Measurements from ENCODE around the gene KLF6.

Gene KLF6

GRCh38 chr10:3787816-3788215 is 2.8 kb upstream of the KLF6 start:
- no peak for DNase-seq (ENCODE audit: low spot score)

DNA sequence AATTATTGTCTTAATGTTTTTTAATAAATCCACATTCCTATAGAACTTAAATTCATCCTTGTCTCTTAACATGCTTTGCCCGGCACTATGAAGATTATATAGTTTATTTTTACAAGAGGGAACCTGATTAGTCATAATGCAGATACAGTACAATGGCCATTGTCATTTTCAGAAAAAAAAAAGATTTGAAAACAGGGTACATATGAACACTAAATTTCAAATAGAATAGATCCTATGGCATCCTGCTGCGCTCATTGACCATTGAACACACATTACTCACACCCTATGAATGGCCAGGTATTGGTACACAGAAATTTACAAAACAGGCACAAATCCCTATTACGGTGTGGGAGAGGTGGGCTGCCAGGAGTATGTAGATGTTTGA is 2.0 kb upstream of the KLF6 start:
- DNase-seq (ENCODE audit: low spot score): no peak

- no peak for DNase-seq (ENCODE audit: low spot score)
Measured at GRCh38 chr10:3786295-3787015, 1.4 kb upstream of the KLF6 start.

DNA sequence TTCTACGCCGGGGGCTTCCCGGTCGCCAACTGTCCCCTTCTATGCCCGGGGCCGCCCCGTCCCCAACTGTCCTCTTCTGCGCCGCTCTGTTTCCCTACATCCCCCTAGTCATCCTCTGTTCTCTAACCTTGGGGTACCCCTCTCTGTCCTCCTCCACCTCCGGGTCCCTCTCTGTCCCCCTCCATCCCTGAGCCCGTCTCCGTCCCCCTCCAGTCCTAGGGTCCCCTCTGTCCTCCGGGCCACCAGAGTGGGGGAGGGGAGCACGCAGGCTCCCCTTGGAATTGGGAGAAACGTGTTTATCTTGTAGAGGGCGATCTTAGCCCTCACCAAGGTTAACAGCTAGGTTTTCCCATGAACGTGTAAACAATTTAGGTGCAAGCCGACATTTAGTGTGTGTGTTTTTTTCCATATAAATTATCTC is 852 bp upstream of the KLF6 start:
- no peak for DNase-seq (ENCODE audit: low spot score)

DNA sequence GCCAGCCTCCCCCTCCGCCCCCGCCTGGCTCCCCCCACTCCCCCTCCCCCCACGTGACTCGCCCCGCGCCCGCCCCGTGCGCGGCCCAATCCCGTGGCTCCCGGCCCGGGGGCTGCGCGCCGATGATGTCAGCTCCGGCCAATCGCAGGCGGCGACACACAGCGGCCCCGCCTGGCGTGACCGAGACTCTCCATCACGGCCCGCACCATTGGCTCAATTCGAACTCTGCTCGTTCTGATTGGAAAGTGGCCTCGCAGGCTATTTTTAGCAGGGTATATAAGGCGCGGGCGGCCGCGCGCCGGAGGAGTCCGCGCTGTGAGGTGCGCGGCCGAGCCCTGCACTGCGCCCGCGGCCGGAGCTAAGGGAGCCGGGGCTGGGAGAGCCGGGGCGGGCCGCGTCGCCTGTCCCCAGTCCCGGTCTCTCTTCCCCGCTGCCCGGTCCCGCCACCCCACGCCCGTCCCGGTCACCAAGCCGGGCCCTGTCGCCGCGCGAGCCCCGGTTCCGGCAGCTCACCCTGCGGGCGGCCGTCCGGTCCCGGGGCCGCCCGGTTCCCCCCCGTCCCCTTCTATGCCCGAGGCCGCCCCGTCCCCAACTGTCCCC is 342 bp upstream of the KLF6 start:
- DNase-seq (ENCODE audit: low spot score): peak; percentile 100

DNA sequence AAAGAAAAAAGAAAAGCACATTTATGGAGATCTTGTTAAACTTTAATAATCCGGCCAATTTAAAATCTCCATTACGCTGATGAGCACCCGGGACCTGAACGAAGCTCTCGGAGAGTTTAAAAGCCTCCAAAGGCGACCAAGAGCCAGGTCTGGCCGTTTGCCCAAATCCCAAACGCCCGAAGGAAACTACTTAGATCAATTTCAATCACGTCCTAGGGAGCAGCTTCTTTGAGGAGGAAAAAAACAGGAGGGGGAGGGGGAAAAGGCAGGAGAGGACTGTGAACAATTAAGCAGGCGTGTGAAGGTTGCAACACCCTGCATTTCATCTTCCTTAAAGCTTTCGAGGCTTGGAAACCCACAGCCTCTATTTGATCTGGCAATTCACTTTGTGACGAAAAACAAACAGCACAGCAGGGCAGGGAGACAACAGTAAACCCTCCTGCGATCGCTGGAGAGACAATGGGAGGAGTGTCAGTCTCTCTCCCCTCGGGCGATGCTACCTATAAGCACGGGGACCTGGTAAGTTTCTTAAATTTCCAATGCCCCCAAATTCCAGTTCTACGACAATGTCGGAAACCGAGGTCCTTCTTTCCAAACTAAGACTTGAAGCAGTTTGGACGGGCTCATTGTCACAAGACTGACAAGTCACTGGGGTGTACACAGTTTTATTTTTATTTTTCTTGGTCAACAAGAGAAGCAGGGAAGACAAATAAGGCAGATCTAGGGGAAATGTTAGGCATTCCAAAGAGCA is 1.2 kb downstream of the KLF6 start:
- DNase-seq (ENCODE audit: low spot score): peak; percentile 35

- peak; percentile 55 for DNase-seq (ENCODE audit: low spot score)
Measured at GRCh38 chr10:3783316-3783681, 1.7 kb downstream of the KLF6 start.

- DNase-seq (ENCODE audit: low spot score): peak; percentile 77
Measured at GRCh38 chr10:3782451-3783315, 2.3 kb downstream of the KLF6 start.

GRCh38 chr10:3782146-3782450 is 2.9 kb downstream of the KLF6 start:
- no peak for DNase-seq (ENCODE audit: low spot score)

- peak; percentile 30 for DNase-seq (ENCODE audit: low spot score)
Measured at GRCh38 chr10:3781468-3782145, 3.4 kb downstream of the KLF6 start.

DNA sequence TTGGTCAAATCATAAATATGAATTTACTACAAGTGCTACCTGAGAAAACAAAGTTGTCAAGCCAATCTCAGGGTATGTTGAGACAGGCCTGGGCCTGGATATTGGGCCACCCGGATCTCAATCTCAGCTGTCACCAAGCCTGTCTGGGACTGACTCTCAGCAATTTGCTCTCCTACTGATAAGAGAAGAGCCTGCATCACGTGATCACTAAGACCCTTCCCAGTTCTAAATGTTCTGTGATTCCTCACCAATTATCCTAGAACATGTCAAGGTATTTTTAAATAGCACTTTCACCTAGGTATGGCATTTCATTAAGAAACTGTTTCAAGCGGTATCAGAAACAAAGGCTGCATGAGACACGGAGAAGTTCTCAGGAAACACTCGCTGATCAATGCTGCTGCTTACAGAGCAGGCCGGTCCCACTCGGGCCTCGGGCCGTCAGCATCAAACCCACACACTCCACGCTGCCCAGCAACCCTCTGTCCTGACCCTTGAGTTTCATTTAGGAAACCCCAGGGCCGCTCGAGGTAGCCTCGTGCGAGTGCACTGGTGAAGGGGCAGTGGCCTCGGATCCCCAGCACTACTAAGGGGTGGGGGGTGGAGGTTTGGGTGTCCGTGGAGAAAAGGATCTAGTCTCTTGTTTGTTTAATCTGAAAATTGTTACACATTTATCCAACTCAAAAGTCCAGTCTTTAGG is 4.1 kb downstream of the KLF6 start:
- no peak for DNase-seq (ENCODE audit: low spot score)

DNA sequence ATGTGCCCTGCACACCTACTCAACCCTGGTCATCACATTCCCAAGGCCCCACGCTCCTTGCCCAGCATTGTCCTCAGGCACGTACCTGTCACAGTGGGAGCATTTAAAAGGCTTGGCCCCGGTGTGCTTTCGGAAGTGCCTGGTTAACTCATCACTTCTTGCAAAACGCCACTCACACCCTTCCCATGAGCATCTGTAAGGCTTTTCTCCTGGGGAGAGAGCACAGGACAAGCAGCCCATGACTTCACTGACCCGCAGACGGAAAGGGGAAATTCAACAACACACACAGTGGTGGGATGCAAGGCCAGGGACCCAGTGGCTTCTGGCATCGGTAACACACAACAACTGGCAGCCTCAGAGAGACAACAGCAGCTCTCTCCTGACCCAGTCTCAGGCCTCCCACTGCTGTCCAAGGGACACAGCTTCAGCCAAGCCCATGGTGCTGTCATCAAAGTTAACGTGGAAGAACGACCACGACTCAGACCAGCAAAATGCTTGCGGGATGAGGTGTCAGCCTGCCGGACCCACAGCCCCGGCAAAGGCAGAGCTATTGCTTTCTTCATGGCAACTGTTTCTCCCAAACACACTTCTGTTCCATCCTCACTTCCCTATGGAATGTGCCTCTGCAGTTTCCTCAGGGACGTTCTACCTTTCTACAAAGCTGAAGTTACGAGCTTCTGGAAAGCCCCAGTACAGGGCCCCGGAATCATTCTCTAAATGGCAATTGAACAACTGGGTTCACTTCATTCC is 4.8 kb downstream of the KLF6 start:
- DNase-seq (ENCODE audit: low spot score): peak; percentile 35

GRCh38 chr10:3779158-3779741 is 5.8 kb downstream of the KLF6 start:
- DNase-seq (ENCODE audit: low spot score): no peak

DNA sequence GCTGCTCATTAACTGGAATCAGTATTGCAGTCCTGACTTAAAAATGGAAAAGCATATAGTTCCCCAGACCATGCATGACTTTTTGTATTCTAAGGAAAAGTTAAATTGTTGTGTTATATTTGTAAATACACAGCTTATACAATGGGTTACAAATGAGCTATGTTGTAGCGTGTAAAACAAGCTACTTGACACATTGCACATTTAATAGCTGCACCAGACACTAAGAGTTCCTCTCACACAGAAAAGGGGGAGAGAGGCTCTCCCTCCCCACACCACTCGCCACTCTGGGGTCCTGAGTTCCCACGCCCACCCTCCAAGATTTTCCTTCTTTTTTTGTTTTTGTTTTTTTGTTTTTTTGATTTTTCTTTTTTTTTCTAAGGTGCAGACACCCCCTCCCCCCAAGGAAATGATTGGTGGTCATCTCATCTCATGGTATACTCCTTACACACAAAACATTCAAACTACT is 6.3 kb downstream of the KLF6 start:
- DNase-seq (ENCODE audit: low spot score): no peak

DNA sequence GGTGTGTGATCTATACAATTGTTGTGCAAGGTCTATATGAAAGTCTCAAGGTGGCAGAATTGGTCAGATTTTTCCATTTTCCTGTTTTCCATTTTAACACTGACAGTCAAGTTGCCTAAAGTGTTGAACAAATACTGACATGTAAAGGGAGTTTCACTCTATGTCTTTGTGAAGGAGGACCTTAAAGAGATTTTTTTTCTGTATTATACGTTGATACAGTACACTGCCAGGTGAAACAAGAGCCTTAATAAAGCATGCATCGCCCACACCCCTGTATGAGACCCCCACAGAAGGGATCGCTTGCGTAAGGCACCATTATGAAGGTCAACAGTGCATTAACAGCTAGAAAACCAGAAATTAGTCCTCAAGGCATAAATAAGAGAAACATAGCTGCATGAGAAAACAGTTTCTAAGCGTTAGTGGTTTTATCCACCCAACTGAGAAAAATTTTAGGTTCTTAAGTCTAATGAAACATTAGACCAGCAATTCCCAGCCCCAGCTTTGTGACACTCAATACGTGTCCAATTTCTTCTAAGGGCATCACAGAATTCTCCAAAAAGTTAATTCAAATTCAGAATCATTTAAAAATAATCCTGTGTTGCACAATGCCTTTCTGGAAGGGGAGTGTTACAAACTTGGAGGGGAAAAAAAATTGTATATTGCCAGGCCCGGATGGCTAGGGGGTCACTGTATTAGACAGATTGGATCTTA is 6.9 kb downstream of the KLF6 start:
- DNase-seq (ENCODE audit: low spot score): no peak

GRCh38 chr10:3776796-3777571 is 8.0 kb downstream of the KLF6 start:
- DNase-seq (ENCODE audit: low spot score): peak; percentile 54

GRCh38 chr10:3775696-3776551 is 9.1 kb downstream of the KLF6 start:
- peak; percentile 15 for DNase-seq (ENCODE audit: low spot score)

Measured in AG08396 (cell line).